C4-2B (cell line): ENCODE data around the gene CAMTA1.

Experiments
- H3K27ac ChIP-seq: fragments of 450-650 bp; 2 replicates; pipeline ENCODE4 v1.5.1; 2017
- CTCF ChIP-seq: fragments of 450-650 bp; conservative IDR thresholded peaks from 2 replicates; pipeline ENCODE4 v1.5.1; 2017; ENCODE audit warnings: mild to moderate bottlenecking
- ZFX ChIP-seq: fragments of 450-650 bp; IDR thresholded peaks from 2 replicates; pipeline ENCODE4 v1.6.1; 2017

The CAMTA1 gene

DNA sequence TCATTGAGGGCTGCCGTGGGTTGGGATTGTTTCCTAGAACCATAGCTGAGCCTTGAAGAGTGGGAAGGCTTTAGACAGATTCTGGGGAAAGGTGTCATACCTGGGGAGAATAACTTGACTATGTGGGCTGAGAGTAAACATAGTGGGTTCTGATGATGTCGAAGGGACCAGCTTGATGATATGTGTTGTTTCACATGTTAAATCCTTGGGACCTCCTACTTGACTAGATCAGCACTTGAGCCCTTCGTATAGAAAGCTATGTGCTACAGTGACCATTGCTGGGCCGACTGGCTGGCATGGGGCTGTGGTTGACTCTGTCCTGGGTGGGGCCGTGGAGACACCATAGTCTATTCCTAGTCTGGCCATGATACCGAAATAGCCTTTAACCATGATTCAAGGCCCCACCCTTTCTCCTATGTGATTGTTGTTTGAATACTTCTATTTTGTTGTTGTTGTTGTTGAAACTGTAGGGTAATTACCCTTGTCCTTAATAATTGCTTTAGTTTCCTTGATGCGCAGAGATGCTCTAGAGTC lies 423.5 kb downstream of the CAMTA1 start:
- H3K27ac ChIP-seq = no peak overlapping the region
- TF ChIP-seq CTCF (no peak), ZFX (no peak)

DNA sequence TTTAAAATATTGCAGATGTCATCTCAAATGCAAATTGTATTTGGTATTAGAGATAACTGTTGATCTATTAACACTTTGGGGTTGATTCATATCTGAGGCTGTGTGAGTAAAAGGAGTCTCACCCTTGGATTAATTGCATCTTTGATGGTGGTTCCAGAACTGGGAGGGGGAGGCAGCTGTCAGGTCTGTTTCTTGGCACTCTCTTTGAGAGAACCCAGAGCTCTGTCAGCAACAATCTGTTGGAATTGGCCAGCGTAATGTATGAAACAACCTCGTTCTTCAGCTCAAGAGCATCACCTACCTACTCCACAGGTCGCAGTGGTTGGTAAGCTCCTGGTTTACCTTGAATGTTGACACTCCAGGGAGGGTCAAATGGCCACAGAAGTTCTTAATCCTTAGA lies 424.1 kb downstream of the CAMTA1 start:
- TF ChIP-seq CTCF = no peak
- no peak for TF ChIP-seq ZFX

GRCh38 chr1:7218210-7218832 lies 433.1 kb downstream of the CAMTA1 start:
- no peak overlapping the region for H3K27ac ChIP-seq
- peak; percentile 93 for TF ChIP-seq CTCF
- TF ChIP-seq ZFX = no peak

More for the DNA sequence above, 424.1 kb downstream of the CAMTA1 start:
- no peak overlapping the region for H3K27ac ChIP-seq

- H3K27ac ChIP-seq = no peak overlapping the region
- TF ChIP-seq CTCF = no peak
- TF ChIP-seq ZFX = no peak
Observed at GRCh38 chr1:7219031-7219430, 433.8 kb downstream of the CAMTA1 start.

GRCh38 chr1:7220007-7220406 lies 434.8 kb downstream of the CAMTA1 start:
- TF ChIP-seq ZFX (no peak), CTCF (no peak)
- no peak overlapping the region for H3K27ac ChIP-seq

- no peak overlapping the region for H3K27ac ChIP-seq
- TF ChIP-seq ZFX (no peak), CTCF (no peak)
Observed at GRCh38 chr1:7220712-7221252, 435.5 kb downstream of the CAMTA1 start.

GRCh38 chr1:7221826-7222694 lies 436.8 kb downstream of the CAMTA1 start:
- no peak overlapping the region for H3K27ac ChIP-seq
- no peak for TF ChIP-seq ZFX
- no peak for TF ChIP-seq CTCF
